ENCODE data around the gene IGF1.

Gene IGF1

GRCh38 chr12:102480406-102480805 is at the start of gene IGF1:
Gene IGF1 (minus strand): TSS chr12:102480563. CDS start chr12:102480381, 182 bp downstream.
- ATAC-seq, result no peak

GRCh38 chr12:102528111-102528510 is 47.7 kb upstream of the IGF1 start:
- ATAC-seq, result no peak

- ATAC-seq, result no peak
These were observed 46.9 kb upstream of the IGF1 start for GRCh38 chr12:102527171-102527720.

- no peak for ATAC-seq
These were observed 46.3 kb upstream of the IGF1 start for GRCh38 chr12:102526656-102527055.

GRCh38 chr12:102522768-102523167 is 42.4 kb upstream of the IGF1 start:
- no peak for ATAC-seq

GRCh38 chr12:102521662-102522277 is 41.4 kb upstream of the IGF1 start:
- ATAC-seq, result no peak

GRCh38 chr12:102518871-102519270 is 38.5 kb upstream of the IGF1 start:
- ATAC-seq, result no peak

- no peak for ATAC-seq
These were observed 34.3 kb upstream of the IGF1 start for GRCh38 chr12:102514696-102515095.

GRCh38 chr12:102513739-102514138 is 33.4 kb upstream of the IGF1 start:
- no peak for ATAC-seq

- no peak for ATAC-seq
These were observed 32.9 kb upstream of the IGF1 start for GRCh38 chr12:102513272-102513671.

- ATAC-seq, result no peak
These were observed 32.2 kb upstream of the IGF1 start for GRCh38 chr12:102512523-102512922.

GRCh38 chr12:102511575-102511974 is 31.2 kb upstream of the IGF1 start:
- no peak for ATAC-seq

GRCh38 chr12:102510463-102510862 is 30.1 kb upstream of the IGF1 start:
- no peak for ATAC-seq

GRCh38 chr12:102510031-102510430 is 29.7 kb upstream of the IGF1 start:
- no peak for ATAC-seq

GRCh38 chr12:102509123-102509626 is 28.8 kb upstream of the IGF1 start:
- no peak for ATAC-seq

- ATAC-seq, result no peak
These were observed 27.7 kb upstream of the IGF1 start for GRCh38 chr12:102508052-102508451.

- ATAC-seq, result no peak
These were observed 26.9 kb upstream of the IGF1 start for GRCh38 chr12:102507301-102507700.

GRCh38 chr12:102504871-102505270 is 24.5 kb upstream of the IGF1 start:
- ATAC-seq, result no peak

GRCh38 chr12:102504280-102504679 is 23.9 kb upstream of the IGF1 start:
- ATAC-seq, result no peak

- ATAC-seq, result no peak
These were observed 23.5 kb upstream of the IGF1 start for GRCh38 chr12:102503831-102504230.

GRCh38 chr12:102503056-102503681 is 22.8 kb upstream of the IGF1 start:
- peak in 1 of 2 donors; percentile 38 for ATAC-seq

- no peak for ATAC-seq
These were observed 21.4 kb upstream of the IGF1 start for GRCh38 chr12:102501773-102502172.

- no peak for ATAC-seq
These were observed 18.1 kb upstream of the IGF1 start for GRCh38 chr12:102498471-102498870.

- no peak for ATAC-seq
These were observed 17.4 kb upstream of the IGF1 start for GRCh38 chr12:102497743-102498142.

All from activated CD4-positive, CD25-positive, alpha-beta regulatory T cell treated with anti-CD3 and anti-CD28 coated beads, Interleukin-2, amount 50 U/mL, for 24 hours (primary cell).